Measurements from ENCODE around the gene PRDX2. TPM values are rescaled to one million over a fixed set of nuclear protein-coding genes. Genes with fewer than 3 reads are reported as not detected.
A peak's percentile ranks its signal among the peaks of the same experiment; 100 is the strongest.

Gene PRDX2
- total and polyA plus RNA-seq, 2 donors (not counting 3 experiments of a cell fraction or from before 2014, with no cell fraction given), result 247 to 492 TPM

GRCh38 chr19:12834976-12835757 lies 33.6 kb upstream of the PRDX2 start:
- peaks cover 55 to 66% of the 10 kb centered on the region in 2 experiments for H3K27me3 ChIP-seq (ENCODE audit: control insufficient read depth in 2 of 2, insufficient read depth in 2 of 2, low read length in 2 of 2)
- no peaks in the 10 kb centered on the region for H4K20me1 ChIP-seq (replicated peaks; ENCODE audit: control insufficient read depth, extremely low read depth, insufficient read depth, low read length)
- DNase-seq (ENCODE audit: low read depth, low spot score) (no peak), FAIRE-seq (peak; percentile 53)
- no peaks in the 10 kb centered on the region for H3K4me1 ChIP-seq (ENCODE audit: control insufficient read depth, extremely low read depth, insufficient read depth, low read length)
- TF ChIP-seq, protein P1, sequence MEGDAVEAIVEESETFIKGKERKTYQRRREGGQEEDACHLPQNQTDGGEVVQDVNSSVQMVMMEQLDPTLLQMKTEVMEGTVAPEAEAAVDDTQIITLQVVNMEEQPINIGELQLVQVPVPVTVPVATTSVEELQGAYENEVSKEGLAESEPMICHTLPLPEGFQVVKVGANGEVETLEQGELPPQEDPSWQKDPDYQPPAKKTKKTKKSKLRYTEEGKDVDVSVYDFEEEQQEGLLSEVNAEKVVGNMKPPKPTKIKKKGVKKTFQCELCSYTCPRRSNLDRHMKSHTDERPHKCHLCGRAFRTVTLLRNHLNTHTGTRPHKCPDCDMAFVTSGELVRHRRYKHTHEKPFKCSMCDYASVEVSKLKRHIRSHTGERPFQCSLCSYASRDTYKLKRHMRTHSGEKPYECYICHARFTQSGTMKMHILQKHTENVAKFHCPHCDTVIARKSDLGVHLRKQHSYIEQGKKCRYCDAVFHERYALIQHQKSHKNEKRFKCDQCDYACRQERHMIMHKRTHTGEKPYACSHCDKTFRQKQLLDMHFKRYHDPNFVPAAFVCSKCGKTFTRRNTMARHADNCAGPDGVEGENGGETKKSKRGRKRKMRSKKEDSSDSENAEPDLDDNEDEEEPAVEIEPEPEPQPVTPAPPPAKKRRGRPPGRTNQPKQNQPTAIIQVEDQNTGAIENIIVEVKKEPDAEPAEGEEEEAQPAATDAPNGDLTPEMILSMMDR (IDR thresholded peaks at IDR 0.05; ENCODE audit: extremely low read depth in 1 of 2, insufficient read depth in 1 of 2, low read depth in 1 of 2, low read length in 2 of 2), result no peak
- TF ChIP-seq POLR2AphosphoS5 (IDR thresholded peaks at IDR 0.05; ENCODE audit: insufficient read depth, low read depth, low read length) (no peak), GATA2 (IDR thresholded peaks at IDR 0.05; ENCODE audit: insufficient read depth, insufficient read length, low read depth, low read length) (no peak), POLR2A (IDR thresholded peaks at IDR 0.05; ENCODE audit: low read depth, low read length) (no peak), EZH2 (IDR thresholded peaks at IDR 0.05; ENCODE audit: borderline replicate concordance, low read depth, low read length, severe bottlenecking) (peak; percentile 69), JUN (IDR thresholded peaks at IDR 0.05; ENCODE audit: borderline replicate concordance, insufficient read depth, insufficient read length, low read depth) (no peak), FOS (IDR thresholded peaks at IDR 0.05; ENCODE audit: borderline replicate concordance, insufficient read depth, low read length) (no peak)
- TF ChIP-seq, protein P2, sequence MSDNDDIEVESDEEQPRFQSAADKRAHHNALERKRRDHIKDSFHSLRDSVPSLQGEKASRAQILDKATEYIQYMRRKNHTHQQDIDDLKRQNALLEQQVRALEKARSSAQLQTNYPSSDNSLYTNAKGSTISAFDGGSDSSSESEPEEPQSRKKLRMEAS (IDR thresholded peaks at IDR 0.05; ENCODE audit: insufficient read depth, insufficient read length), result no peak
- H2AFZ ChIP-seq (ENCODE audit: low read depth, low read length), result no peak overlapping the region
- no peaks in the 10 kb centered on the region for H3K36me3 ChIP-seq (ENCODE audit: control insufficient read depth in 2 of 2, extremely low read depth in 1 of 2, insufficient read depth in 2 of 2, low read length in 2 of 2)
- intact Hi-C loops (cut with micrococcal nuclease) (no loop called here), dilution Hi-C loops (cut with MboI; ENCODE audit: extremely low pct_ligation_motif_present, low sequenced_read_pairs) (no loop called here)
- H3K79me2 ChIP-seq (ENCODE audit: control insufficient read depth, insufficient read depth, low read length), result no peaks in the 10 kb centered on the region
- H3K9me3 ChIP-seq (replicated peaks; ENCODE audit: control insufficient read depth, insufficient read depth, low read length), result no peaks in the 10 kb centered on the region
- H3K27ac ChIP-seq (ENCODE audit: insufficient read depth, low read depth, low read length), result no peak overlapping the region
- no TSS peak for BruUV-seq (replicated peaks)
- CTCF ChIA-PET, result interaction anchor here (0.7 to 1.8 kb wide), 6 partner anchors 9 to 113 kb away, joined by 3 to 5 read pairs (median 4); no protein-coding TSS in a partner anchor
- H3K9ac ChIP-seq (replicated peaks; ENCODE audit: extremely low read depth, insufficient read depth, low read length), result no peak overlapping the region
- no peaks in the 10 kb centered on the region for H3K9me1 ChIP-seq (replicated peaks; ENCODE audit: control insufficient read depth, extremely low read depth, insufficient read depth, low read length)
- H3K4me2 ChIP-seq (ENCODE audit: insufficient read depth, low read length), result no peak overlapping the region
- POLR2A ChIA-PET, result interaction anchor here (0.7 kb wide), 1 partner anchor 1306 kb away, joined by 5 read pairs; the partner anchor contains the start of gene ECSIT
- H3K4me3 ChIP-seq (replicated peaks in 1 of 3; ENCODE audit: insufficient read depth in 1 of 3, low read depth in 1 of 3, low read length in 3 of 3), result no peak overlapping the region

All from endothelial cell of umbilical vein (primary cell).